GM13976 (cell line): ENCODE data around the gene UGT1A6.
A peak's percentile ranks its signal among the peaks of the same experiment; 100 is the strongest.

Experiments used
- DNase-seq: peaks from one replicate; pipeline ENCODE4 v3.0.0; 2012; ENCODE audit warnings: low spot score
- in situ Hi-C: fragments of 300-500 bp; cut with MboI; formaldehyde crosslinking; loops from one replicate; pipeline ENCODE4 v1.12.0; 2022; ENCODE audit warnings: low sequenced_read_pairs, mixed read lengths, inconsistent platforms; ENCODE audit not compliant: unreplicated experiment
- TF ChIP-seq, protein P1 (sequence below): IDR thresholded peaks from 2 replicates; pipeline ENCODE4 v1.5.1; 2012; ENCODE audit warnings: borderline replicate concordance, mild to moderate bottlenecking; ENCODE audit not compliant: insufficient read depth; ENCODE audit errors: extremely low read depth, missing control alignments, control extremely low read depth

Gene UGT1A6

DNA sequence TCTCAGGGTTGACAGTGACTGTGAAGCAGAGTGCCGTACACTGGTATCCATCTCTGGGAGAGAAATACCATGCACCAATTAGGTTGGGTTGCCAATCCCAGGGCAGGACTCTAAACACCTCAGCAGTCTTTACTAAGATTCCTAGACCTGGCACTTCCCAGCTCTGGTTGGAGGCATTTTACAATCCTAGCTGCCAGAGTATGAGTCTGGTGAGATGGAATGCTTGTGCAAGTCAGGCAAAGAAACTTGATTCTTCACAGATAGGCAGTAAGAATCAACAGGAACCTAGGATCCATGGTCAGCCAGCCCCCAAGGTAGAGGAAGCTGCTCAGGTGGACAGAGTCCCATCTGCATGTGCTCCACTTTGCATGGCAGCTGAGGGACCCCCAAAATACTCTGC is 14.0 kb downstream of the UGT1A6 start:
- in situ Hi-C loops: loop anchor here (25.0 kb wide), 2 partner anchors 244 to 419 kb away; no protein-coding TSS in a partner anchor
- DNase-seq: no peak

GRCh38 chr2:233707940-233708644 is 15.4 kb downstream of the UGT1A6 start:
- TF ChIP-seq, protein P1, sequence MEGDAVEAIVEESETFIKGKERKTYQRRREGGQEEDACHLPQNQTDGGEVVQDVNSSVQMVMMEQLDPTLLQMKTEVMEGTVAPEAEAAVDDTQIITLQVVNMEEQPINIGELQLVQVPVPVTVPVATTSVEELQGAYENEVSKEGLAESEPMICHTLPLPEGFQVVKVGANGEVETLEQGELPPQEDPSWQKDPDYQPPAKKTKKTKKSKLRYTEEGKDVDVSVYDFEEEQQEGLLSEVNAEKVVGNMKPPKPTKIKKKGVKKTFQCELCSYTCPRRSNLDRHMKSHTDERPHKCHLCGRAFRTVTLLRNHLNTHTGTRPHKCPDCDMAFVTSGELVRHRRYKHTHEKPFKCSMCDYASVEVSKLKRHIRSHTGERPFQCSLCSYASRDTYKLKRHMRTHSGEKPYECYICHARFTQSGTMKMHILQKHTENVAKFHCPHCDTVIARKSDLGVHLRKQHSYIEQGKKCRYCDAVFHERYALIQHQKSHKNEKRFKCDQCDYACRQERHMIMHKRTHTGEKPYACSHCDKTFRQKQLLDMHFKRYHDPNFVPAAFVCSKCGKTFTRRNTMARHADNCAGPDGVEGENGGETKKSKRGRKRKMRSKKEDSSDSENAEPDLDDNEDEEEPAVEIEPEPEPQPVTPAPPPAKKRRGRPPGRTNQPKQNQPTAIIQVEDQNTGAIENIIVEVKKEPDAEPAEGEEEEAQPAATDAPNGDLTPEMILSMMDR: no peak
- in situ Hi-C loops: loop anchor here (25.0 kb wide), 2 partner anchors 246 to 421 kb away; no protein-coding TSS in a partner anchor

More for the DNA sequence above, 14.0 kb downstream of the UGT1A6 start:
- TF ChIP-seq, protein P1: no peak

GRCh38 chr2:233708942-233709341 is 16.3 kb downstream of the UGT1A6 start:
- DNase-seq: no peak
- in situ Hi-C loops: loop anchor here (25.0 kb wide), 2 partner anchors 247 to 422 kb away; no protein-coding TSS in a partner anchor
- TF ChIP-seq, protein P1: no peak

More at GRCh38 chr2:233707940-233708644, 15.4 kb downstream of the UGT1A6 start:
- DNase-seq: no peak

GRCh38 chr2:233711312-233712008 is 18.8 kb downstream of the UGT1A6 start:
- in situ Hi-C loops: loop anchor here (25.0 kb wide), 2 partner anchors 249 to 424 kb away; no protein-coding TSS in a partner anchor
- TF ChIP-seq, protein P1: peak; percentile 86

GRCh38 chr2:233712611-233713261 is 20.0 kb downstream of the UGT1A6 start, which contains the start of gene UGT1A5:
TSS of gene UGT1A5 (plus strand) at chr2:233712907. CDS start at chr2:233712992, 85 bp downstream.
- in situ Hi-C loops: loop anchor here (25.0 kb wide), 2 partner anchors 250 to 425 kb away; no protein-coding TSS in a partner anchor
- TF ChIP-seq, protein P1: no peak
- DNase-seq: no peak

More at GRCh38 chr2:233711312-233712008, 18.8 kb downstream of the UGT1A6 start:
- peak; percentile 64 for DNase-seq

DNA sequence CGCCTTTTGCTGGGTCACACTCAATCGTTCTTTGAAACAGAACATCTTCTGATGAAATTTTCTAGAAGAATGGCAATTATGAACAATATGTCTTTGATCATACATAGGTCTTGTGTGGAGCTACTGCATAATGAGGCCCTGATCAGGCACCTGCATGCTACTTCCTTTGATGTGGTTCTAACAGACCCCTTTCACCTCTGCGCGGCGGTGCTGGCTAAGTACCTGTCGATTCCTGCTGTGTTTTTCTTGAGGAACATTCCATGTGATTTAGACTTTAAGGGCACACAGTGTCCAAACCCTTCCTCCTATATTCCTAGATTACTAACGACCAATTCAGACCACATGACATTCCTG is 20.5 kb downstream of the UGT1A6 start:
- no peak for DNase-seq
- in situ Hi-C loops: loop anchor here (25.0 kb wide), 2 partner anchors 251 to 426 kb away; no protein-coding TSS in a partner anchor
- TF ChIP-seq, protein P1: no peak
